ENCODE data around the gene CEMIP2. TPM values are rescaled to one million over a fixed set of nuclear protein-coding genes. Genes with fewer than 3 reads are reported as not detected.
"Not testable (repeated sequence)": the region's sequence is repeated elsewhere in the genome, so short reads cannot be mapped to it uniquely, and the experiment has no call there.

Gene CEMIP2
- total RNA-seq, 1 donor from 2014 or later: 45.3 TPM

- Mint-ChIP-seq H3K27ac (no peak overlapping the region), H3K4me3 (ENCODE audit: low read depth) (no peak overlapping the region), H3K4me1 (ENCODE audit: low read depth) (peaks cover 3% of the 10 kb centered on the region), H3K9me3 (no peaks in the 10 kb centered on the region), H3K36me3 (ENCODE audit: low read depth) (peaks cover 53% of the 10 kb centered on the region), H3K27me3 (ENCODE audit: low read depth) (no peaks in the 10 kb centered on the region)
- intact Hi-C loops (cut with micrococcal nuclease): loop anchor here (10.0 kb wide), 1 partner anchor 112 kb away; no protein-coding TSS in a partner anchor
- DNase-seq (ENCODE audit: low spot score): no peak
These were observed 52.0 kb downstream of the CEMIP2 start for GRCh38 chr9:71716138-71716909.

DNA sequence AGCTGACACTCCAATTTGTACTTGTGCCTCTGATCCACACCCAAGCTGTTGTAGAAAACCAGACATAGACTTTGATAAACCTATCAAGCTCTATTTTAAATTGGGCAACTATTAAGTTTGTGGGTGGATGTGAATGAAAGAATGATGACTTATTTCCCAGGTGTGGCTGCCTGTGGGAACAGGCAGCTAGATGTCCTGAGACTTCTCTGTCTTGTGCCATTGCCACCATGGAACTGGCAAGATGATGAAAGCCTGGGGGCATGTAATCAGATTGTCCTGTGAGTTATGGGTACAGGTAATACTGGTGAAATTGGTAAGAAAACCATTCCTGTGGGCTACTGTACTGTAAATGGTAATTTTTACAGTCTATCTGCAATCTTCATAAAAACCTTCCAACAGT lies 57.5 kb downstream of the CEMIP2 start:
- peaks cover 11% of the 10 kb centered on the region for H3K4me1 Mint-ChIP-seq (ENCODE audit: low read depth)
- no peaks in the 10 kb centered on the region for H3K9me3 Mint-ChIP-seq
- peaks cover 61% of the 10 kb centered on the region for H3K36me3 Mint-ChIP-seq (ENCODE audit: low read depth)
- no peaks in the 10 kb centered on the region for H3K27me3 Mint-ChIP-seq (ENCODE audit: low read depth)
- intact Hi-C loops (cut with micrococcal nuclease): loop anchor here (10.0 kb wide), 1 partner anchor 106 kb away; no protein-coding TSS in a partner anchor
- no peak overlapping the region for H3K4me3 Mint-ChIP-seq (ENCODE audit: low read depth)
- no peak overlapping the region for H3K27ac Mint-ChIP-seq
- DNase-seq (ENCODE audit: low spot score): no peak

DNA sequence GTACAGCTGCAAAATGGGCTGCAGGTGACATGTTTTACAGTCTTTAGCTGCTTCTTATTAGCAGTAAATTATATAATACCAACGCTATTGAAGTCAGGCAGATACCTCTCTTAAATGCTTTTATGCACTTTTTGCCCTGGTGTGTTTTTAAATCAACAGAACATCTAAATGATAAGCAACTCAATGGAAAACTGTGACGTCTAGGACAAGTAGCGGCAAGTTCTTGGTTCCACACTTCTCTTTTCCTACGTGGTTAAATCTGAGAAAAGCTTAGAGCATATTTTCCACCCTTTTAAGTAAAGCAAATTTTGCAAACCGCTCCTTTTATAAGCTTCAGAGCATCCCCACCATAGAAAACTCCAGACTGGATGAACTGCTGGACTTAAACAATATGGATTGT lies 58.1 kb downstream of the CEMIP2 start:
- peaks cover 12% of the 10 kb centered on the region for H3K4me1 Mint-ChIP-seq (ENCODE audit: low read depth)
- H3K27me3 Mint-ChIP-seq (ENCODE audit: low read depth): no peaks in the 10 kb centered on the region
- peaks cover 63% of the 10 kb centered on the region for H3K36me3 Mint-ChIP-seq (ENCODE audit: low read depth)
- H3K27ac Mint-ChIP-seq: peak overlapping the region; percentile 51
- no peak overlapping the region for H3K4me3 Mint-ChIP-seq (ENCODE audit: low read depth)
- no peak for DNase-seq (ENCODE audit: low spot score)
- no peaks in the 10 kb centered on the region for H3K9me3 Mint-ChIP-seq
- intact Hi-C loops (cut with micrococcal nuclease): loop anchor here (10.0 kb wide), 1 partner anchor 105 kb away; no protein-coding TSS in a partner anchor

DNA sequence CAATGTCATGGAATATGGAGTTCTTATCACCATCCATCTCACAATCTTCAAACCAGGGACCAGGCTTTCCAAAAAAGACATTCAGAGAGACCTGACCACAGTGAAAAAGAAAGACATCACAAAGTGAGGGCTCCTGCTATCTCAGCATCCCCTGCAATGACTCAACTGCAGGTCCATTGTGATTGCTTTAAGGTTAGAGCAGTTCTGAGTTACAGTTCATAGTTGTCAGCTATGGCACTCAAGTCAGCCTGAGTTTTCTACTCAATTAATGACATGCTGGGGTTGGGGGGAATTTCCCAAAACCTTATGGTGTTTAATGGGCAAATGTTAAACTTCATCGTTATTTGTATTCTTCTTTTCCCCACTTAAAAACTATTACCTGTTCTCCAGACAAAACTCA lies 58.9 kb downstream of the CEMIP2 start:
- Mint-ChIP-seq H3K9me3 (no peaks in the 10 kb centered on the region), H3K27me3 (ENCODE audit: low read depth) (no peaks in the 10 kb centered on the region), H3K4me1 (ENCODE audit: low read depth) (peaks cover 17% of the 10 kb centered on the region), H3K4me3 (ENCODE audit: low read depth) (no peak overlapping the region), H3K27ac (no peak overlapping the region), H3K36me3 (ENCODE audit: low read depth) (peaks cover 71% of the 10 kb centered on the region)
- intact Hi-C loops (cut with micrococcal nuclease): no loop called here
- no peak for DNase-seq (ENCODE audit: low spot score)

- Mint-ChIP-seq H3K36me3 (ENCODE audit: low read depth) (peaks cover 59% of the 10 kb centered on the region), H3K4me3 (ENCODE audit: low read depth) (no peak overlapping the region), H3K27me3 (ENCODE audit: low read depth) (no peaks in the 10 kb centered on the region), H3K4me1 (ENCODE audit: low read depth) (peaks cover 24% of the 10 kb centered on the region), H3K9me3 (no peaks in the 10 kb centered on the region), H3K27ac (no peak overlapping the region)
- intact Hi-C loops (cut with micrococcal nuclease): no loop called here
- no peak for DNase-seq (ENCODE audit: low spot score)
These were observed 62.1 kb downstream of the CEMIP2 start for GRCh38 chr9:71706176-71706575.

DNA sequence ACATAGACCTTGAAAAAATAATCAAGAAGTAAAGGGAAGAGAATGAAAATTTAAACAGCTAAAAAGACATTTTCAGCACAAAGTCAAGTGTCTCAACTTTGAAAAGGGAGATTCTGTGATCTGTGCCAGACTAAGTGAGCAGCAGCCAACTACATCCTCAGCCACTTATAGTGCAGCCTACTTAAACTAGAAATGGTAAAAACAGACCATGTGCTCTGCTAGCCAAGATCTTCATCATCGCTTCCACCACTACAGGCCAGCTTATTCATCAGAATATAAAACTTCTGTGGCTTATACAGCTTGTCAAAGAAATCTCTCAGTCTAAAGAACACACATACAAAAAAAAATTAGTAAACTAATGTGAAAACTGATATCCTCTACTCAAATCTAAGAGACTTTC lies 63.5 kb downstream of the CEMIP2 start:
- peaks cover 58% of the 10 kb centered on the region for H3K36me3 Mint-ChIP-seq (ENCODE audit: low read depth)
- H3K27me3 Mint-ChIP-seq (ENCODE audit: low read depth): no peaks in the 10 kb centered on the region
- no peaks in the 10 kb centered on the region for H3K9me3 Mint-ChIP-seq
- intact Hi-C loops (cut with micrococcal nuclease): no loop called here
- H3K4me1 Mint-ChIP-seq (ENCODE audit: low read depth): peaks cover 14% of the 10 kb centered on the region
- DNase-seq (ENCODE audit: low spot score): no peak
- no peak overlapping the region for H3K4me3 Mint-ChIP-seq (ENCODE audit: low read depth)
- H3K27ac Mint-ChIP-seq: peak overlapping the region; percentile 55

DNA sequence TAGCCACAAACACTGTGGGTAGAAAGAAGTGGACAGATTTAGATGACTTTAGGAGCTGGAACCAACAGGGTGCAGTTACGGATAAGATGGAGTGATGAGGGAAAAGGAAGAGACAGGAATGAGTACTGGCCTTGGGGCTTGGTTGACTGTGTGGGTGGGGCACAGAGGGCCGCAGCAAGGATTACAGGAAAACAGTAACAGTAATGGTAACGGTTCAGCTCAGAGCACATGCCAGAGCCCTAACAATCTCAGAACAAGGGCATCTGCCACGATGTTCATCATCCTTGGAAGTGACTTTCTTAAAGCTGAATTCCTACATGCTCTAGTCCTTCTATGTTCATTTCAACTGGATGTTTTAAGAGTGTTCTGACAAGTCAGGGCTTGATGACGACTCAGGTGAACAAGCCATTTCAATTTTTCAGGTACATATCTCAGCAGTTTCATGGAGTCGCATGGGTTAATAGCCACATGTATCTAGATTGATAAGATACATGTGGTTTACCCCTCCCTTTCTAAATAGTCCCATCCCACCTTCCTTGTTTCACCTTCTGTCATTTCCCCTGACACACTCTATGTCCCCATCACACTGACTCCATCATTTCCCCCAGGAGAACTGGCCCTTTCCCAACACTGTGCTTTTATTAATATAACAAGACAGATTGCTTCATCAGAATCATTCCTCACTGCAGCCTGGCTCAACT lies 65.0 kb downstream of the CEMIP2 start:
- H3K36me3 Mint-ChIP-seq (ENCODE audit: low read depth): peaks cover 57% of the 10 kb centered on the region
- no peak for DNase-seq (ENCODE audit: low spot score)
- no peaks in the 10 kb centered on the region for H3K9me3 Mint-ChIP-seq
- H3K4me3 Mint-ChIP-seq (ENCODE audit: low read depth): no peak overlapping the region
- H3K27me3 Mint-ChIP-seq (ENCODE audit: low read depth): no peaks in the 10 kb centered on the region
- peaks cover 14% of the 10 kb centered on the region for H3K4me1 Mint-ChIP-seq (ENCODE audit: low read depth)
- intact Hi-C loops (cut with micrococcal nuclease): no loop called here
- no peak overlapping the region for H3K27ac Mint-ChIP-seq

GRCh38 chr9:71697882-71698281 lies 70.4 kb downstream of the CEMIP2 start:
- Mint-ChIP-seq H3K27ac (no peak overlapping the region), H3K4me1 (ENCODE audit: low read depth) (peaks cover 2% of the 10 kb centered on the region), H3K4me3 (ENCODE audit: low read depth) (no peak overlapping the region), H3K36me3 (ENCODE audit: low read depth) (peaks cover 59% of the 10 kb centered on the region), H3K27me3 (ENCODE audit: low read depth) (no peaks in the 10 kb centered on the region), H3K9me3 (no peaks in the 10 kb centered on the region)
- DNase-seq (ENCODE audit: low spot score): no peak
- intact Hi-C loops (cut with micrococcal nuclease): no loop called here

- Mint-ChIP-seq H3K4me1 (ENCODE audit: low read depth) (peaks cover 5% of the 10 kb centered on the region), H3K4me3 (ENCODE audit: low read depth) (no peak overlapping the region), H3K36me3 (ENCODE audit: low read depth) (peaks cover 65% of the 10 kb centered on the region), H3K27ac (no peak overlapping the region), H3K27me3 (ENCODE audit: low read depth) (no peaks in the 10 kb centered on the region), H3K9me3 (no peaks in the 10 kb centered on the region)
- no peak for DNase-seq (ENCODE audit: low spot score)
- intact Hi-C loops (cut with micrococcal nuclease): no loop called here
These were observed 74.0 kb downstream of the CEMIP2 start for GRCh38 chr9:71694332-71694731.

- no peaks in the 10 kb centered on the region for H3K9me3 Mint-ChIP-seq
- no peak for DNase-seq (ENCODE audit: low spot score)
- H3K27me3 Mint-ChIP-seq (ENCODE audit: low read depth): no peaks in the 10 kb centered on the region
- no peak overlapping the region for H3K27ac Mint-ChIP-seq
- peaks cover 7% of the 10 kb centered on the region for H3K4me1 Mint-ChIP-seq (ENCODE audit: low read depth)
- no peak overlapping the region for H3K4me3 Mint-ChIP-seq (ENCODE audit: low read depth)
- peaks cover 65% of the 10 kb centered on the region for H3K36me3 Mint-ChIP-seq (ENCODE audit: low read depth)
- intact Hi-C loops (cut with micrococcal nuclease): no loop called here
These were observed 74.7 kb downstream of the CEMIP2 start for GRCh38 chr9:71693607-71694006.

DNA sequence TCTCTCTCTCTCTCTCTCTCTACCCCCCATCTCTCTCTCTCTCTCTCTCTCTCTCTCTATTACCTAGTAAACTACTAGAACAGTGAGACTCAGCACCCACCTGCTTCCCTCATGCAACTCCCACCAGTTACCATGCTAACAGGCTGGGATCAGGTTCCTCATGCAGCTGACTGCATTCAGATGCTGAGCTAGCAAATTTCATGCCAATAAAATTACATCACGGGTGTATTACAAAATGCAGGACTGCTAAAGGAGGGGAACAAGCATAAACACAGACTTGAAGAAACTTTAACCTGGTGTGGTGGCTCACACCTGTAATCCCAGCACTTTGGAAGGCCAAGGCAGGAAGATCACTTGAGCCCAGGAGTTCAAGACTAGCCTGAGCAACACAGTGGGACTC lies 76.0 kb downstream of the CEMIP2 start:
- Mint-ChIP-seq H3K4me3 (ENCODE audit: low read depth) (no peak overlapping the region), H3K27me3 (ENCODE audit: low read depth) (no peaks in the 10 kb centered on the region), H3K4me1 (ENCODE audit: low read depth) (peaks cover 9% of the 10 kb centered on the region), H3K27ac (no peak overlapping the region), H3K36me3 (ENCODE audit: low read depth) (peaks cover 62% of the 10 kb centered on the region), H3K9me3 (no peaks in the 10 kb centered on the region)
- intact Hi-C loops (cut with micrococcal nuclease): no loop called here
- DNase-seq (ENCODE audit: low spot score): no peak

DNA sequence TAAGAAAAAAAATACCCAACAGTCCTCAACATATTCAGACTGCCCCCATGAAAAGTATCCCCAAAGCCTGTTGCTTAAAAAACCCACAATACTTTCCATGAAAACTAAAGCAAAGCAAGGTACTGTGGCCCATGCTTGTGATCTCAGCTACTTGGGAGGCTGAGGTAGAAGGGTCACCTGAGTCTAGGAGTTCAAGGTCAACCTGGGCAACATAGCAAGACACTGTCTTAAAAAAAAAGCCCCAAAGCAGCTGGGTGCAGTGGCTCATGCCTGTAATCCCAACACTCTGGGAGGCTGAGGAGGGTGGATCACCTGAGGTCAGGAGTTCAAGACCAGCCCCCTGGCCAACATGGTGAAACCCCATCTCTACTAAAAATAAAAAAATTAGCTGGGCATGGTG lies 76.7 kb downstream of the CEMIP2 start:
- DNase-seq (ENCODE audit: low spot score); intact Hi-C loops (cut with micrococcal nuclease); H3K4me3 Mint-ChIP-seq (ENCODE audit: low read depth); H3K9me3 Mint-ChIP-seq; H3K27ac Mint-ChIP-seq; H3K27me3 Mint-ChIP-seq (ENCODE audit: low read depth): not testable (repeated sequence)
- peaks cover 12% of the 10 kb centered on the region for H3K4me1 Mint-ChIP-seq (ENCODE audit: low read depth)
- H3K36me3 Mint-ChIP-seq (ENCODE audit: low read depth): peaks cover 62% of the 10 kb centered on the region

DNA sequence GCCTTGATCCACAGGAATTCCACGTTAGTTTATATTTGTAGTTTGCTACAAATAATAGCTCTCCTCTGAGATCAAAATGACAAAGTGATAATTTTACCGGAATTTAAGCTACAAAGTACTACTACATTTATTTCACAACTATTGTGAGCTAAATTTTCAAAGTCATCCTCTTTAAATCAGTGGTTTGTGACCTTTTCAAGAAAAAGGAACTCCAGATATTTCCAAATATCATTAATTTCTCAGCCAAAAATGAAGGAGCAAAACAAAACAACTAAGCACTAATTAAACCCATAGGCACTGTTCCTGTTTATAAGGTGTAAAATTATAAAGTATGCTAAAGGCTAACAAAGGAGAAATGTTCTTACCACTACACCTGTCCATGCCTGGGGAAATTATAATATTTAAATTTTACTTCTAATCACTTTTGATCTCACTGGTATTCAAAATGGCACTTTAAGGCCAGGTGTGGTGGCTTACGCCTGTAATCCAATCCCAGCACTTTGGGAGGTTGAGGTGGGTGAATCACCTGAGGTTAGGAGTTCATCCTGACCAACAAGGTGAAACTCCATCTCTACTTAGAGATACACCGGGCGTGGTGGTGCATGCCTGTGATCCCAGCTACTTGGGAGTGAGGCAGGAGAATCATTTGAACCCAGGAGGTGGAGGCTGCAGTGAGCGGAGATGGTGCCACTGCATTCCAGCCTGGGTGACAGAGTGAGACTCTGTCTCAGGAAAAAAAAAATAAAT lies 77.5 kb downstream of the CEMIP2 start:
- H3K4me3 Mint-ChIP-seq (ENCODE audit: low read depth): no peak overlapping the region
- intact Hi-C loops (cut with micrococcal nuclease): no loop called here
- no peak overlapping the region for H3K27ac Mint-ChIP-seq
- H3K9me3 Mint-ChIP-seq: no peaks in the 10 kb centered on the region
- H3K36me3 Mint-ChIP-seq (ENCODE audit: low read depth): peaks cover 66% of the 10 kb centered on the region
- peaks cover 18% of the 10 kb centered on the region for H3K4me1 Mint-ChIP-seq (ENCODE audit: low read depth)
- no peak for DNase-seq (ENCODE audit: low spot score)
- no peaks in the 10 kb centered on the region for H3K27me3 Mint-ChIP-seq (ENCODE audit: low read depth)

Measured in activated T-helper 2 cell treated with anti-CD3 and anti-CD28 coated beads, Interferon-gamma antibody, Interleukin-2, Interleukin-4, amounts not matched to agents 10 μg/mL and 5 μg/mL and 100 μg/mL, durations not matched to agents 14 hours and 24 hours and 36 hours (primary cell).